Left colon (tissue), 2 donors: Measurements from ENCODE around the gene CAPS. TPM values are rescaled to one million over a fixed set of nuclear protein-coding genes. Genes with fewer than 3 reads are reported as not detected.
"Not testable (repeated sequence)": the region's sequence is repeated elsewhere in the genome, so short reads cannot be mapped to it uniquely, and the experiment has no call there.

Experiments
- ATAC-seq: fragments of 200-7000 bp; cut with Tn5 transposase; one replicate; pipeline ENCODE4 v1.9.1; 2020; ENCODE audit warnings: mild to moderate bottlenecking, moderate library complexity
- DNase-seq, 2 donors: peaks; one replicate each; pipeline ENCODE4 v3.0.0-alpha.2; 2020
- intact Hi-C, 2 donors: fragments of 100-400 bp; cut with DNase I in 1 of 2; cut with micrococcal nuclease in 1 of 2; formaldehyde crosslinking; loops; one replicate each; pipeline versions ENCODE4 v1.11.2 to v1.14.0; 2022; cut with DNase I, micrococcal nuclease
- total RNA-seq, 2 donors: library from RNA; stranded (reverse); fragmentation: NEBNext Ultra II Directional; extraction: Animal tissue kit (Norgen Biotek cat#: 25700); gene quantifications; one replicate each; pipeline ENCODE4 v1.2.1, GENCODE V29; 2021
- donor health status: DM: no; HTN: no; CAD: no.
- donor health status: DM: yes; HTN: yes; CAD: no.

The CAPS gene
- total RNA-seq, 2 donors from 2014 or later: 14.3 to 18.6 TPM

DNA sequence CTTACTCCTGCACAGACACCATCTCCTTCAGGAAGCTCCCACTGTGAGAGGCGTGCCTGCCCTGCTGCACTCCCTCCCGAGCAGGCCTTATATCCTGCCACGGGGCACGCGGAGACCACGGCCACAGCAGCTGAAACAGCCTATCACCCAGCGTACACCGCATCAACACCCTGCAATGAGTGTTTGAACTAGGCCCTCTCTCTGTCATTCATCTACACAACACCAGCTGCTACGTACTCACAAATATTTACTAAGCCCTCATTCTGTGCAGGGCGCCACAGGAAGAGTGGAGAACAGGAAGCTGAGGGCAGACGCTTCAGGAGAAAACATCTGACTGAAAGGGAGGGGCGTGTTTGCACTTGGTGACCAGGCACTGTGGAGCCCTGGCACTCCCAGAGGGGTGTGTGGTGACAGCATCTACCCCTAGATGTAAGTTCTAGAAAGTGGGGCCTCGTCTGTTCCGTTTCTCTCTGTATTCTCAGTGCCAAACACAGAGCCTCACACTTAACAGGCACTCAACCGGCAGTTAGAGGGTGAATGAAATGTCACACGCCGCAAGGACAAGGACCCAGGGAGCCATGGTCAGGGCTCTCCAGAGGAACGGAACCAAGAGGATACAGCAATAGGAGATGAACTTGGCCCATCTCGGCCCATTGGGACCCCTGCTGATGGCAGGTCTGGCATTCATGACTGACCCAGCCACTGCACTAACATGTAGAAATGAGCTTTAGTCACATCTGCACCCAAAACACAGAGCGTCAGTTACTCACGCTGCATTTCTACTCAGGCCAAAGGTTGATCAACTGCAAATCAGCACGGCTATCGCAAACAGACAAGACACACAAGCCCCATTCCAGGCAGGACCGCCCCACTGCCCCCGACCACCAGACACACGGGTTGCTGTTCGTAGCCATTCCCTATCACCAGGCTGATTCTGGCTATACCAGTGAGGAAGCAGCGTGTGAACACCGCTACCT, 48.2 kb downstream of the CAPS start:
- peak; percentile 74 to 80 for DNase-seq
- peak; percentile 86 for ATAC-seq

DNA sequence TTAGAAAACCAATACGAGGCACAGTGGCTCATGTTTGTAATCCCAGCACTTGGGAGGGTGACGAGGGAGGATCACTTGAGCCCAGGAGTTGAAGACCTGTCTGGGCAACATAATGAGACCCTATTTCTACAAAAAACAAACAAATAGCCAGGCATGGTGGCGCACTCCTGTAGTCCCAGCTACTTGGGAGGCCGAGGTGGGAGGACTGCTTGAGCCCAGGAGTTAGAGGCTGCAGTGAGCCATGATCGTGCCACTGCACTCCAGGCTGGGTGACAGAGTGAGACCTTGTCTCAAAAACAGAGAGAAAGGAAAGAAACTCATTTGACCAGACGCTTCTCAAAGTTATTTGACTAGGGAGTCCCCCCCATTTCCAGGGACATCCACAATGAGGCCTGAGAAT, 49.2 kb downstream of the CAPS start:
- DNase-seq, ATAC-seq, intact Hi-C loops: not testable (repeated sequence)

More for the DNA sequence above, 48.2 kb downstream of the CAPS start:
- intact Hi-C loops: no loop called here

DNA sequence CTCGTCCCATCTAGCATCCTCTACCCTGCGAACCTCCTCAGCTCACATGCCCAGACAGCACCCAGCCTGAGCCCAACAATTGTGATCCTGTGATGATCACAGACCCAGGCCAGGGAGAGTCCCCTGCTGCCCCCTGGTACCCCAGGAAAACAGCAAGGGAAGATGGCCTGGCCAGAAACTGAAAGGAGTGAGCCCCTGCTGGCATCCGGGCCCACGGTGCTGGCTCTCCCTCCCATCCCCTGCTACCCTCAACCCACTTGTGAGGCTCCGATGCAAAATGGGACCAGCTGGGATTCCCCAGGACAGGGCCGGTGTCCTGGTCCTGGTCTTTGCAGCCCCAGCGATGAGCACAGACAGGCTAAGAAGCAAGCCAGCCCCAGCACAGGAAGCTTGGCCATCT, 49.8 kb downstream of the CAPS start:
- DNase-seq: no peak
- intact Hi-C loops: no loop called here
- no peak for ATAC-seq

DNA sequence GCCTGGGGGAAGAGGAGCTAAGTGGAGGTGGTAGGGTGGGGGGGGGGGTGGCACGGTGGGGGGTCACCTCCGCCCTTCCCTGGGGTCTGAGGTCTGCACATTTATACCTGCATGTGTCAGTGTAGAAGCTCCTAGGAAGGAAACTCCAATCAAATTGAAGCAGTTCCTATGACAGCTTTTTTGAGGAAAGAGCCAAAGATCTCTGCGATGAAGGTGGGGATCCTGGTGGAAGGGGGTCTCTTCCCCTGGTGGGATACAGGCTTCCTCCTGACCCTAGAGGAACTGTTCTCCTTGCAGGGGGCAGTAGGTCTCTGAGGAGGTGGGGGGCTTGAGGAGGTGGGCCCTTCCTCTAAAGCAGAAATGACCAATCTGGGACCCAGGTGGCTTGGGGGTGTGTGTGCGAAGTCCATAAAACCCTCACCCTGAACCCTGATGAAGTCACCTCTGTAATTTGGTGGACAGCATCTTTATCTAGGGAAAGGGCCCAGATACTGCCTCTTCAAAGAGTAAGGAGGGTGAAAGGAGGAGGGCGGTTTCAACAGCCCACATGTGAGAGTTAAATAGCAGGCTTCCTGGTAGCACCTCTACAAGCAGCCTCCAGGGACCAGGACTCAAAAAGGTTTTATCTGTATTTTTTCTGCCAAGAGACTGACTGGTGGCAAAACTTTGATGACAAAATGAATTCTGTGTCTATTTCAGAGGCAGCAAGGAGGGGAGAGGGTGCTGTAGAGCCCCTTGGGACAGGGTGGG, 50.9 kb downstream of the CAPS start:
- intact Hi-C loops: no loop called here
- ATAC-seq (no peak), DNase-seq (no peak)

Other genes with a start within 250 kb of the CAPS start
- gene MICOS13, start 233.7 kb upstream of the CAPS start, total RNA-seq: 10 to 100 TPM; 66.3 to 83.4 TPM
- gene HSD11B1L, start 233.2 kb upstream of the CAPS start, total RNA-seq: 1 to 10 TPM; 3.5 to 3.8 TPM
- 100 to 1,000 TPM; 759 to 781 TPM for gene RPL36, start 224.0 kb upstream of the CAPS start, total RNA-seq
- 10 to 100 TPM; 48.9 to 49.1 TPM for gene LONP1, start 194.1 kb upstream of the CAPS start, total RNA-seq
- not detected for gene CATSPERD, start 193.6 kb upstream of the CAPS start, total RNA-seq
- gene PRR22, start 129.5 kb upstream of the CAPS start, total RNA-seq: 1 to 10 TPM; 2.6 to 4.5 TPM
- 10 to 100 TPM; 24.8 to 39.4 TPM for gene DUS3L, start 123.1 kb upstream of the CAPS start, total RNA-seq
- gene NRTN, start 109.2 kb upstream of the CAPS start, total RNA-seq: 1 to 10 TPM; 1.2 to 1.7 TPM
- 10 to 100 TPM; 61.6 to 74.8 TPM for gene FUT6, start 74.6 kb upstream of the CAPS start, total RNA-seq
- 100 to 1,000 TPM; 224 to 253 TPM for gene FUT3, start 62.8 kb upstream of the CAPS start, total RNA-seq
- not detected for gene FUT5, start 43.7 kb upstream of the CAPS start, total RNA-seq
- 100 to 1,000 TPM; 175 to 187 TPM for gene NDUFA11, start 10.5 kb upstream of the CAPS start, total RNA-seq
- 1 to 10 TPM; 6.0 to 6.3 TPM for gene VMAC, start 9.4 kb upstream of the CAPS start, total RNA-seq
- gene RANBP3, start 63.9 kb downstream of the CAPS start, total RNA-seq: 10 to 100 TPM; 44.2 to 50.3 TPM
- gene RFX2, start 196.2 kb downstream of the CAPS start, total RNA-seq: 1 to 10 TPM; 6.6 to 8.5 TPM
- not detected for gene ACSBG2, start 221.4 kb downstream of the CAPS start, total RNA-seq